Testis (tissue), 2 donors: ENCODE measurements around the gene ATAD5.

ENCODE experiments used
- CTCF ChIP-seq, 3 experiments: fragments of 450-650 bp in 2 of 3; fragments of 200-600 bp in 1 of 3; sonication (generic) in 1 of 3; IDR thresholded peaks; one replicate each; pipeline ENCODE4 v1.5.1; 2016 to 2019; ENCODE audit warnings: antibody characterized with exemption in 3 of 3, mild to moderate bottlenecking in 2 of 3, moderate library complexity in 1 of 3
- POLR2A ChIP-seq: fragments of 450-650 bp; IDR thresholded peaks from one replicate; pipeline ENCODE4 v1.6.1; 2017; ENCODE audit warnings: antibody characterized with exemption, mild to moderate bottlenecking, moderate library complexity

GRCh38 chr17:30928584-30928983 is 96.8 kb downstream of the ATAD5 start:
- TF ChIP-seq CTCF (IDR thresholded peaks at IDR 0.05) (no peak), POLR2A (no peak)
